Ovary (tissue), 9 donors: ENCODE measurements around the gene OR1K1. TPM values are rescaled to one million over a fixed set of nuclear protein-coding genes. Genes with fewer than 3 reads are reported as not detected.
"Not testable (repeated sequence)": the region's sequence is repeated elsewhere in the genome, so short reads cannot be mapped to it uniquely, and the experiment has no call there.

ENCODE experiments used
- DNase-seq, 5 donors: peaks; one replicate each; pipeline ENCODE4 v3.0.0-alpha.2; 2019 to 2020
- H3K27ac ChIP-seq, 2 donors: fragments of 200-600 bp; one replicate each; pipeline versions ENCODE4 v1.5.1 to v1.8.0; 2019 to 2022
- H3K27me3 ChIP-seq: fragments of 200-600 bp; one replicate; pipeline ENCODE4 v1.8.0; 2022
- H3K36me3 ChIP-seq: fragments of 200-600 bp; sonication (generic); one replicate; pipeline ENCODE4 v1.5.1; 2019
- H3K4me1 ChIP-seq: one replicate; pipeline ENCODE4 v1.8.1; 2013; ENCODE audit warnings: mild to moderate bottlenecking, moderate library complexity; ENCODE audit not compliant: insufficient read depth
- H3K4me3 ChIP-seq: fragments of 200-600 bp; sonication (generic); one replicate; pipeline ENCODE4 v1.5.1; 2017
- H3K9me3 ChIP-seq, 2 donors: fragments of 200-600 bp in 1 of 2; sonication (generic) in 1 of 2; one replicate each; pipeline versions ENCODE4 v1.5.1 to v1.8.1; 2013 to 2019; ENCODE audit warnings: mild to moderate bottlenecking in 1 of 2, moderate library complexity in 1 of 2
- CTCF ChIP-seq, 3 donors: fragments of 450-650 bp in 2 of 3; fragments of 200-600 bp in 1 of 3; IDR thresholded peaks; one replicate each; pipeline versions ENCODE4 v1.5.1 to v1.8.0; 2016 to 2022; ENCODE audit warnings: antibody characterized with exemption in 3 of 3, mild to moderate bottlenecking in 1 of 3
- EP300 ChIP-seq: sonication (generic); formaldehyde crosslinking; IDR thresholded peaks from one replicate; pipeline ENCODE4 v1.6.1; 2017; ENCODE audit warnings: antibody characterized with exemption
- POLR2A ChIP-seq: fragments of 450-650 bp; IDR thresholded peaks from one replicate; pipeline ENCODE4 v1.6.1; 2017; ENCODE audit warnings: antibody characterized with exemption, mild to moderate bottlenecking, moderate library complexity
- WGBS, 3 donors: extraction: QIAGEN DNeasy Blood & Tissue Kit in 1 of 3; methylation state at CpG; one replicate each; pipeline versions ENCODE4 v1.1.5 to v1.1.7; 2013 to 2017; 5-methylcytosine and 5-hydroxymethylcytosine counted together
- intact Hi-C, 4 donors: fragments of 100-400 bp; cut with DNase I; formaldehyde crosslinking; loops; one replicate each; pipeline versions ENCODE4 v1.11.0 to v1.15.1; 2022 to 2023
- polyA plus RNA-seq, 2 donors: library from polyadenylated mRNA; stranded (reverse); fragments of 200-250 nt in 1 of 2; fragments of 350-450 nt in 1 of 2; fragmentation: Illumina TruSeq in 1 of 2; extraction: RNeasy Lipid Tissue Mini Kit (QIAGEN cat#74804) in 1 of 2; gene quantifications; one replicate each; pipeline ENCODE4 v1.2.3, GENCODE V29; 2013 to 2014
- total RNA-seq, 7 donors: library from RNA; depleted of rRNA in 2 of 7; stranded (reverse); fragments of >200 nt in 2 of 7; fragmentation: NEBNext Ultra II Directional in 3 of 7; extraction: Animal tissue kit (Norgen Biotek cat#: 25700) in 3 of 7; gene quantifications; one replicate each; pipeline versions ENCODE4 v1.1.0 to v1.2.4, GENCODE V29; 2016 to 2023
- donor health status: DM: no; HTN: no; CAD: no; lungs with moderate emphysema.
- donor health status: DM: no; HTN: no; CAD: no.
- donor health status: Bipolar disorder and iron deficiency.
- donor health status: DM: yes; HTN: yes; CAD: no.
- donor health status: DM: no; HTN: no; CAD: no.
- donor health status: DM: yes; HTN: yes; CAD: no.

Gene OR1K1
- total and polyA plus RNA-seq, 9 donors, result not detected

GRCh38 chr9:122837266-122837850 is 37.4 kb downstream of the OR1K1 start:
- Histone ChIP-seq H3K36me3 (no peaks in the 10 kb centered on the region), H3K4me3 (no peak overlapping the region), H3K4me1 (no peaks in the 10 kb centered on the region), H3K27me3 (no peaks in the 10 kb centered on the region), H3K27ac (no peak overlapping the region), H3K9me3 (no peaks in the 10 kb centered on the region)
- 92 to 93% (median 93%) methylated on average over 14 of the region's 14 CpGs for WGBS, 3 donors
- no peak for DNase-seq
- intact Hi-C loops, result loop anchor here in 1 of 4 donors (10.0 kb wide), 1 partner anchor 517 kb away; the partner anchor contains the start of gene CRB2
- TF ChIP-seq CTCF (IDR thresholded peaks at IDR 0.05), result no peak
- TF ChIP-seq POLR2A, result no peak
- TF ChIP-seq EP300, result no peak

GRCh38 chr9:122838441-122838840 is 38.5 kb downstream of the OR1K1 start:
- H3K9me3 ChIP-seq, H3K36me3 ChIP-seq, DNase-seq, H3K27me3 ChIP-seq, H3K4me3 ChIP-seq, H3K4me1 ChIP-seq, H3K27ac ChIP-seq: not testable (repeated sequence)
- 70 to 84% (median 77%) methylated on average over 3 of the region's 3 CpGs for WGBS, 3 donors
- intact Hi-C loops, result loop anchor here in 1 of 4 donors (10.0 kb wide), 1 partner anchor 516 kb away; the partner anchor contains the start of gene CRB2

- intact Hi-C loops, result no loop called here
- H3K4me3 ChIP-seq, result no peak overlapping the region
- no peak for DNase-seq
- H3K27ac ChIP-seq, result no peak overlapping the region
- no peak for TF ChIP-seq EP300
- no peak for TF ChIP-seq CTCF (IDR thresholded peaks at IDR 0.05)
- TF ChIP-seq POLR2A, result no peak
- no peaks in the 10 kb centered on the region for H3K36me3 ChIP-seq
- 58 to 76% (median 63%) methylated on average over 4 of the region's 4 CpGs for WGBS, 3 donors
- no peaks in the 10 kb centered on the region for H3K9me3 ChIP-seq
- H3K27me3 ChIP-seq, result no peaks in the 10 kb centered on the region
- H3K4me1 ChIP-seq, result no peaks in the 10 kb centered on the region
Measured at GRCh38 chr9:122841501-122841900, 41.6 kb downstream of the OR1K1 start.

- DNase-seq, result no peak
- Histone ChIP-seq H3K27me3 (no peaks in the 10 kb centered on the region), H3K9me3 (no peaks in the 10 kb centered on the region), H3K4me1 (no peaks in the 10 kb centered on the region), H3K4me3 (no peak overlapping the region), H3K36me3 (no peaks in the 10 kb centered on the region), H3K27ac (no peak overlapping the region)
- intact Hi-C loops, result no loop called here
- 95 to 100% (median 97%) methylated on average over 1 of the region's 1 CpG for WGBS, 3 donors
- no peak for TF ChIP-seq CTCF (IDR thresholded peaks at IDR 0.05)
- TF ChIP-seq POLR2A, result no peak
- no peak for TF ChIP-seq EP300
Measured at GRCh38 chr9:122844137-122844536, 44.2 kb downstream of the OR1K1 start.

- H3K36me3 ChIP-seq, result no peaks in the 10 kb centered on the region
- H3K27me3 ChIP-seq, result no peaks in the 10 kb centered on the region
- no peak for DNase-seq
- H3K4me3 ChIP-seq, result no peak overlapping the region
- no peak overlapping the region for H3K27ac ChIP-seq
- H3K4me1 ChIP-seq, result no peaks in the 10 kb centered on the region
- 48 to 52% (median 52%) methylated on average over 3 of the region's 3 CpGs for WGBS, 3 donors
- TF ChIP-seq EP300 (no peak), CTCF (IDR thresholded peaks at IDR 0.05) (no peak), POLR2A (no peak)
- intact Hi-C loops, result no loop called here
- no peaks in the 10 kb centered on the region for H3K9me3 ChIP-seq
Measured at GRCh38 chr9:122845116-122845515, 45.2 kb downstream of the OR1K1 start.
